ENCODE data around the gene PRKCB. TPM values are rescaled to one million over a fixed set of nuclear protein-coding genes. Genes with fewer than 3 reads are reported as not detected.

Gene PRKCB
- total and polyA plus RNA-seq, 4 donors = 1.6 to 9.4 (median 4.0) TPM

GRCh38 chr16:23959752-23960072 lies 123.9 kb downstream of the PRKCB start:
- no peak for DNase-seq (ENCODE audit: low spot score)
- Histone ChIP-seq H3K4me1 (ENCODE audit: control insufficient read depth in 4 of 4, insufficient read depth in 4 of 4, low read length in 3 of 4) (no peaks in the 10 kb centered on the region), H3K27ac (ENCODE audit: low read depth in 1 of 2, low read length in 2 of 2) (no peak overlapping the region), H3K27me3 (ENCODE audit: control insufficient read depth in 4 of 4, insufficient read depth in 4 of 4, low read length in 3 of 4) (no peaks in the 10 kb centered on the region), H3K9ac (ENCODE audit: low read depth in 1 of 2, low read length in 2 of 2) (no peak overlapping the region), H3K36me3 (ENCODE audit: control insufficient read depth in 4 of 4, insufficient read depth in 3 of 4, low read depth in 1 of 4, low read length in 3 of 4) (no peaks in the 10 kb centered on the region), H3K4me3 (ENCODE audit: low read depth in 1 of 3, low read length in 3 of 3) (no peak overlapping the region), H3K9me3 (ENCODE audit: control insufficient read depth in 4 of 4, low read length in 3 of 4) (no peaks in the 10 kb centered on the region)
- TF ChIP-seq CTCF (IDR thresholded peaks at IDR 0.05; ENCODE audit: low read depth, low read length, missing input control) (no peak), NR2F2 (IDR thresholded peaks at IDR 0.05) (no peak), HNF4A (conservative IDR thresholded peaks at IDR 0.05) (no peak), ATF3 (IDR thresholded peaks at IDR 0.05) (no peak), GABPA (IDR thresholded peaks at IDR 0.05 in 1 of 2, conservative IDR thresholded peaks at IDR 0.05 in 1 of 2) (no peak), RAD21 (IDR thresholded peaks at IDR 0.05) (no peak), JUND (IDR thresholded peaks at IDR 0.05) (no peak), RXRA (IDR thresholded peaks at IDR 0.05) (no peak), SP1 (IDR thresholded peaks at IDR 0.05) (no peak), FOXA1 (IDR thresholded peaks at IDR 0.05) (no peak), TAF1 (conservative IDR thresholded peaks at IDR 0.05) (no peak), HNF4G (IDR thresholded peaks at IDR 0.05) (no peak)
- TF ChIP-seq, protein P1, sequence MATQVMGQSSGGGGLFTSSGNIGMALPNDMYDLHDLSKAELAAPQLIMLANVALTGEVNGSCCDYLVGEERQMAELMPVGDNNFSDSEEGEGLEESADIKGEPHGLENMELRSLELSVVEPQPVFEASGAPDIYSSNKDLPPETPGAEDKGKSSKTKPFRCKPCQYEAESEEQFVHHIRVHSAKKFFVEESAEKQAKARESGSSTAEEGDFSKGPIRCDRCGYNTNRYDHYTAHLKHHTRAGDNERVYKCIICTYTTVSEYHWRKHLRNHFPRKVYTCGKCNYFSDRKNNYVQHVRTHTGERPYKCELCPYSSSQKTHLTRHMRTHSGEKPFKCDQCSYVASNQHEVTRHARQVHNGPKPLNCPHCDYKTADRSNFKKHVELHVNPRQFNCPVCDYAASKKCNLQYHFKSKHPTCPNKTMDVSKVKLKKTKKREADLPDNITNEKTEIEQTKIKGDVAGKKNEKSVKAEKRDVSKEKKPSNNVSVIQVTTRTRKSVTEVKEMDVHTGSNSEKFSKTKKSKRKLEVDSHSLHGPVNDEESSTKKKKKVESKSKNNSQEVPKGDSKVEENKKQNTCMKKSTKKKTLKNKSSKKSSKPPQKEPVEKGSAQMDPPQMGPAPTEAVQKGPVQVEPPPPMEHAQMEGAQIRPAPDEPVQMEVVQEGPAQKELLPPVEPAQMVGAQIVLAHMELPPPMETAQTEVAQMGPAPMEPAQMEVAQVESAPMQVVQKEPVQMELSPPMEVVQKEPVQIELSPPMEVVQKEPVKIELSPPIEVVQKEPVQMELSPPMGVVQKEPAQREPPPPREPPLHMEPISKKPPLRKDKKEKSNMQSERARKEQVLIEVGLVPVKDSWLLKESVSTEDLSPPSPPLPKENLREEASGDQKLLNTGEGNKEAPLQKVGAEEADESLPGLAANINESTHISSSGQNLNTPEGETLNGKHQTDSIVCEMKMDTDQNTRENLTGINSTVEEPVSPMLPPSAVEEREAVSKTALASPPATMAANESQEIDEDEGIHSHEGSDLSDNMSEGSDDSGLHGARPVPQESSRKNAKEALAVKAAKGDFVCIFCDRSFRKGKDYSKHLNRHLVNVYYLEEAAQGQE (IDR thresholded peaks at IDR 0.05) = no peak
- WGBS = 61% methylated on average over 4 of the region's 4 CpGs

GRCh38 chr16:23960081-23960885 lies 124.5 kb downstream of the PRKCB start:
- Histone ChIP-seq H3K4me3 (ENCODE audit: low read depth in 1 of 3, low read length in 3 of 3) (no peak overlapping the region), H3K27me3 (ENCODE audit: control insufficient read depth in 4 of 4, insufficient read depth in 4 of 4, low read length in 3 of 4) (no peaks in the 10 kb centered on the region), H3K9me3 (ENCODE audit: control insufficient read depth in 4 of 4, low read length in 3 of 4) (no peaks in the 10 kb centered on the region), H3K9ac (ENCODE audit: low read depth in 1 of 2, low read length in 2 of 2) (no peak overlapping the region), H3K36me3 (ENCODE audit: control insufficient read depth in 4 of 4, insufficient read depth in 3 of 4, low read depth in 1 of 4, low read length in 3 of 4) (no peaks in the 10 kb centered on the region), H3K27ac (ENCODE audit: low read depth in 1 of 2, low read length in 2 of 2) (no peak overlapping the region), H3K4me1 (ENCODE audit: control insufficient read depth in 4 of 4, insufficient read depth in 4 of 4, low read length in 3 of 4) (no peaks in the 10 kb centered on the region)
- TF ChIP-seq SP1 (IDR thresholded peaks at IDR 0.05) (no peak), MAX (IDR thresholded peaks at IDR 0.05) (no peak), TAF1 (conservative IDR thresholded peaks at IDR 0.05) (no peak), HNF4G (IDR thresholded peaks at IDR 0.05) (no peak), ATF3 (IDR thresholded peaks at IDR 0.05) (no peak)
- 57% methylated on average over 5 of the region's 5 CpGs for WGBS
- no peak for DNase-seq (ENCODE audit: low spot score)
